Activated T-cell treated with anti-CD3 and anti-CD28 coated beads for 1 hour (primary cell): ENCODE data around the gene ZNF276.
"Not testable (repeated sequence)": the region's sequence is repeated elsewhere in the genome, so short reads cannot be mapped to it uniquely, and the experiment has no call there.

Experiments
- DNase-seq: peaks from one replicate; pipeline ENCODE4 v3.0.0-alpha.2; 2020; ENCODE audit warnings: low read depth

The ZNF276 gene

DNA sequence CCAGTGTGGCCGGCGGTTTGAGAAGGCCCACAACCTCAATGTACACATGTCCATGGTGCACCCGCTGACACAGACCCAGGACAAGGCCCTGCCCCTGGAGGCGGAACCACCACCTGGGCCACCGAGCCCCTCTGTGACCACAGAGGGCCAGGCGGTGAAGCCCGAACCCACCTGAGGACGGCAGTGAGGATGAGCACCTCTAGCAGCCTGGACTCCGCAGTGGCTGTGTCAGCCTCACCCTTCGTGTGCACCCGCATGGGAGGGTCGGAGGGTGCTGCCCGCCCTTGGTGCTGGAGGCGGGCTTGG lies 16.7 kb downstream of the ZNF276 start:
- no peak for DNase-seq

DNA sequence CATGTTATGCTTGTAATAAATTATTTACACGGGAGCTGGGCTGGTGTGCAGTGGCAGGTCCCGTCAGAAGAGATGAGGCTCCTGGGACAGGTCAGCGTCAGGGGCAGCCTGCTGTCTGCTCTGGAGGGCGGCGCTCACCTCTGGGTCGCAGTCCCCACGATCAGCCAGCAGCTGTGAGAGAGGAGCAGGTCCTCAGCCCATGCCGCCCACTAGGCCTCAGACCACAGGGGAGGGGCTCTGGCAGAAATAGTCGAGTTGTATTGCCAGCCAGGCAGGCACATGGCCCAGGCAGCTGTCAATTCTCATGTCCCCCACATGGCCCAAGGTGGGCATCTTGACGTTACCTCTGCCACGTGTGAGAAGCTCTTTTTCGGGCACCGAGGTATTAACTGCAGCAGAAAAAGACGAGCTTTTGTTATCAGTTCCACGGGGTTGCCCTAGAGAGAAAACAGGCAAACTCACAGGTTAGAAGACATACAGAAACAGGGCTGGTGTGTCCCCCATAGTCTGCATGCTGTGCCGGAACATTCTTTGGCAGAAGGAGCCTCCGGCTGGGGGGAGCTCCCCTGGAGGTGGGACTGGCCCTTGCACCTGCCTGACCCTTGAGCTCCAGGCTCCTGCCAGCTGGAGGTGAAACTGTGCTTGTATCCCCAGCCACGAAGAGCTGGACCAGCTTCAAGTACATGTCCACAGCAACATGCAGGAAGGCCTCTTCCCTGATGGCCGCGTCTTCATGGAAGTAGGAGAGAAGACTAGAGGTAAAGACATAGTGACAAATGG lies 17.4 kb downstream of the ZNF276 start:
- no peak for DNase-seq

DNA sequence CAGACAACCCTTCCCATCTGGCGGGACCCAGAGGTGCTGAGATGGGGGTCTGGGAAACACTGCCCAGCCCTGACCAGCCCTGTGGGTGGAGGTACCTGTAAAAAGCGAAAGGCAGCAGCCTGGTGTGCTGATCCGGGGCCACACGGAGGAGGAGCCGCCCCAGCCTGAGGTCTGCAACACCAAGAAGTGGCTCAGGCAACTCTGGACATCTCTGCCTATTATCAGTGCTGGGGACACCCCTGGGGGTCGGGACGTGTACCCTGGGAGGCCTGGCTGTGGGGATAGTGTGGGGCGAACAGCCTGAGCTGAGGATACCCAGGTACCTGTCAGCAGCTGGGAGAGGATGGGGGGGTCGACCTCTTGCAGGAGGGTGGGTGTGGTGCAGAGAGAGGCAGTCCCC lies 18.0 kb downstream of the ZNF276 start:
- no peak for DNase-seq

DNA sequence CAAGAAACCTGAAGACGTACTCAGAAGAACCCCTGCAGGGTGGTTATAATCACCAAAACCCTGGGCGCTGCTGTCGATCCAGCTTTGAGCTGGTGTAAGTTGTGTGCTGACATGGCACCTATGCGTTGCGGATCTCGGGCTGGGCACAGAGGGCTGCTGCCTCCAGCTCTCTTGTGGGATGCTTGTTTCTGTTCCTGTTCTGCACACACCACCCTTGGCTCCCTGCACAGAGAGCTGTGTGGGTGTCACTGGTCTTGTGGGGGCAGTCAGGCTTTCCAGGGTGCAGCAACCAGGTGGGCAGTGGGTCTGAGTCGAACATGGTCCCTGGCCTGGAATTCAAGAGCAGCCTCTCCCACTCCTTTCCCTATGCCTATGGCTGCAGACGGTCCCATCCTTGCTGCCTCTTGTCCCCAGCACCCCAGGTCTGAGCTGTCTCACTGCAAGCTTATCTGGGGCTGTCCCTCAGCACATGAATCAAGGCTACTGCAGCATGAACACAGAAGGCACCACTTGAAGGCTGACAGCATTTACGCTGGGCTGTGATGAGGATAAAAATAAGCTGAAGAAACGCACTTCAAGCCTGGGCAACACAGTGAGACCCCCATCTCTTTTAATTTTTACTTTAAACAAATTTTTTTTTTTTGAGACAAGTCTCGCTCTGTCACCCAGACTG lies 20.1 kb downstream of the ZNF276 start:
- DNase-seq: no peak

DNA sequence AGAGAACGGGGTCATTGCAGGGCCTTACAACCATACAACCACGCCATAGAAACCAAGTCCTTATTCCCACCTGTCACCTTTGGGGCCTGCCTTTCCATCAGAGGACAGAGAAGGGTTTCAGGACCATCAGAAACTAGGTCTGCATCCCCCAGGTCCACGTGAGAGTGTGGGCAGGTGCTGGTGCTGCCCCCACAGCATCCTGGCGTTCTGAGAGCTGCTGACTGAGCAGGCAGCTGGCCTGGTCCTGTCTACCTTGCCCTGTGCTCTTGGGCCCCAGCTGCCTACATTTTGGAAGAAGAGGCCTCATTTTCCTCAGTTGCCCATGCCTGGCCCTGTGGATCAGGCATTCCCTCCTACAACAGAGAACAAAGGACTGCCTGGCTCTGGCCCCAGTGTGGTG lies 21.6 kb downstream of the ZNF276 start:
- DNase-seq: no peak

DNA sequence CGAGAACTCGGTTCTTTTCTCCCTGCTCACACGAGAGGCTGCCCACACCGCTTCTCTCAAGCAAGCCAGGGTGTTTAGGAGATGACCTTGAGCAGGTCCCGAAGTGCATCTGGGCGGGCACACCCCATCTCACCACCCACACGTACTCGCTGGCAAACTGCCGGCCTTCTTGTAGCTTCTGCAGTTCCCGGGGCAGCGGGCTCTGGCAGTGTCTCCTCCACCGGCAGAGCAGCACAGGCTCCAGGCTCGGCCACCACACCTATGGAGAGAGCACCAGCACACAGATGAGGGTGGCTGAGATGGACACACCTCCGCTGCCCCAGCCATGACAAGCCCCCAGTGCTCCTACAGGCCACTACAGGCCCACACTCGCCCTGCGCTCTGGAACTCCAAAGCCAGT lies 23.5 kb downstream of the ZNF276 start:
- no peak for DNase-seq

DNA sequence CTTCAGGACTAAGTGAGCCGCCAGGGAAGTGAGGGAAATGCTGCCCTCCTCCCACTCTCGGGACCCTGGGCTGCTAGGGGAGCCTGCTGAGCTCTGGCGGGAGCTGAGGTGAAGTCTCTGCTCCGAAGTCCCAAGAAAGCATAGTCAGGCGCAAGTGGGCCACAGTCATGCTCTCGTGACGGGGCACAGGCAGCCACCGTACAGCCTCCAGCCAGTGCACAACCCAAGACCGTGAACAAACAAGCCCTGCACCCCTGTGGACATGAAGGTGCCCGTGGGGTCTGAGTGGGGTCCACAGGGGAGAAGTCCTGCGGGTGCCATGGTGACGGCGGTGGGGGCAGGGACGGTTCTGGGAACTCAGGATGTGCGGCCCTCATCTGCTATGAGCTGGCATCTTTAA lies 24.7 kb downstream of the ZNF276 start:
- no peak for DNase-seq

DNA sequence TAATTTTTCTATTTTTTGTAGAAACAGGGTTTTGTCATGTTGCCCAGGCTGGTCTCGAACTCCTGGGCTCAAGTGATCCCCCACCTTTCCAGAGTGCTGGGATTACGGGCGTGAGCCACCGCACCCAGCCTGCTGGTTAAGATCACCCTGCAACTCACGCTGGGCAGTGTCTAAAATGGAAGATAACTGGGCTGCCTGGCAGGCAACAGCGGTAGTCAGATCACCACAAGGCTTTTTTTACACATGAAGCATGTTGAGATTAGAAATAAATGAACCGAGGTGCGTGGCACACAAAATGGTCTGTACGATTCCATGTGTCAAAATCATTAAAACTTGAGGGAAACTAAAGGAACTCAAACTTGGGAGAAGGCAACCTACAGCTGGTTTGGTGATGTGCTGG lies 26.7 kb downstream of the ZNF276 start:
- no peak for DNase-seq

DNA sequence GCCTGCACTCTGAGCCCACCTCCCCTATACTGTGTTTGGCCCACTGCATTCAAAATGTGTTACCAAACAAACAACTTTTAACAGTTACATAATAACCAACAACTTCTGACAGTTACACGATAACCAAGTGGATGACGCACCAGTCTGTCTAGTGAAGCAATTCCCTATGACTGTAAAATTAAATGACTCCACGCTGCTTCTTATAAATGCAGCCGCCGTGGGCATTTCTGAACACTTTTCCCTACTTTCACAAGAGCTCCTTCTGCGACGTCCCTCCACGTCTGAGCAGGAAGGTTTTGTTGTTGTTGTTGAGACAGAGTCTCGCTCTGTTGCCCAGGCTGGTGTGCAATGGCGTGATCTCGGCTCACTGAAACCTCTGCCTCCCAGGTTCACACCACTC lies 27.6 kb downstream of the ZNF276 start:
- no peak for DNase-seq

DNA sequence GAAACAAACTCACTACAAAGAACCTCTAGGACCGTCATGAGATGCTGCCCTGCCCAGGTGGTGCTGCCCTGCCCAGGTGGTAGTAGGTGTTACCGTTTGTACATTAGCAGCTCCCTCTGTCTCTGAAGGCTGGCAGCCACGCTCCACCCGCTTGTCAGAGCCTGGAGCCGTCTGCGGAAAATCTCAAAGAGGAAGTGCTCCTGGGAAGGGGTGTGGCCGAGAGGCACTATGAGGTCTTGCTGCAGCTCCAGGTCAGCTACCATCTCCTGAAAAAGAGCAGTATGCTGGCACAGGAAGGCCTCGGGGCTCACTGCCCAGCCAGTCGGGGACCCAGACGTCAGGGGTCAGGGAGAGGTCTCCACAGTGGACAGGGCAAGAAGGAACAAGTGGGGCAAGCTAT lies 28.3 kb downstream of the ZNF276 start:
- no peak for DNase-seq

DNA sequence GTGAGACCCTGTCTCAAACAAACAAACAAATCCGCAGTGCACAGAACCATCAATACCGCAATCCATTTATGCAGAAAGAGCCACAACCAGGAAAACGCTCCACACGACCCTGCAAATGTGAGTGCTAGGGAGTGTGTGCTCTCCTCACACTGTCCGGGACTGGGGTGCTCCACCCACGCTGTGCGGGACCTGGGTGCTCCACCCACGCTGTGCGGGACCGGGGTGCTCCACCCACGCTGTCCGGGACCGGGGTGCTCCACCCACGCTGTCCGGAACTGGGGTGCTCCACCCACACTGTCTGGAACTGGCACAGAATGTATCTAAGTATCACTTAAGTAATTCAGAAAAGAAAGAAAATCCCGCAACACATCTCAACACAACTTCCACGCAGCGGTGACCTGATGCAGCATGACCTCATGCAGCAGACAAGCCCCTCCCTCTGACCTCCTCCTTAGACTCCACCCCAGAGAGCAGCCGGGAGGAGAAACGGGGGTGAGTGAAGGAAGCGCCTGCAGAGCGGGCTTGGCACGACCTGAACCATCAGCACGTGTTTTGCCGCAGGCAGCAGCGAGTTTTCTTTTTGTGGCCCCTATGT lies 38.5 kb downstream of the ZNF276 start:
- DNase-seq: no peak

DNA sequence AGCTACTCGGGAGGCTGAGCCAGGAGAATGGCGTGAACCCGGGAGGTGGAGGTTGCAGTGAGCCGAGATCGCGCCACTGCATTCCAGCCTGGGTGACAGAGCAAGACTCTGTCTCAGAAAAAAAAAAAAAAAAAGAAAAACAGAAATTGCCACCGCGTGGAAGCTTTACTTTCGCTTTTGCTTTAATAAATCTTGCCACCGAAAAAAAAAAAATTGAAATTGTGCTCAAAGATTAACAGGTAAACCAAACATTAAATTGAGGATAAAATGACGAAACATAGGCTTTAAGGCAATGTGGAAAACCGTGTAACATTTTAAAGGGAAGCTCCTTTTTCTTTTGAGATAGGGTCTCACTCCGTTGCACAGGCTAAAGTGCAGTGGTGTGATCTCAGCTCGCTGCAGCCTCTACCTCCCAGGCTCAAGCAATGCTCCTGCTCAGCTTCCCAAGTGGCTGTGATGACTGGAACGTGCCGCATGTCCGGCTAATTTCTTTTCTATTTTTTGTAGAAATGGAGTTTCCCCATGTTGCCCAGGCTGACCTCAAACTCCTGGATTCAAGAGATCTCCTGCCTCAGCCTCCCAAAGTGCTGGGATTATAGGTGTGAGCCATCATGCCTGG lies 40.1 kb downstream of the ZNF276 start:
- no peak for DNase-seq

DNA sequence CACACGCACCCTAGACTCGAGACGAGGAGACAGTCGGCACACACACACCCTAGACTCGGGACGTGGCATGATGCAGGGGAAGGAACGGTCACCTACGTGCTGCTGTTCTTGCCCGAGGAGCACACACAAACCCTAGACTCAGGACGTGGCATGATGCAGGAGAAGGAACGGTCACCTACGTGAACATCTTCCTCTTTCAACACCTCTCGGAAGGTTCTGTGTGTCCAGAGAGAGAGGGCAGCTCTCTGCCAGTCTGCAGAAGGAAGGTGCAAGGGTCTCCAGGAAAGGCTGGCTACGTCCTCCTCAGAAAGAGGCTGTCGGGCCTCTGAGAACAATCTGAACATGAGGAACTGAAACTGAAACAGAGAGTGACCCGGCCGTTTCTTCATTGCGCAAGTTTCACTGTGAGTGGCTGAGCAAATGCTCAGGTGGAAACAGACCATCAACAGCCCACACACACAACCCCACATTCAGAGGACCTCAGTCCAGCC lies 43.4 kb downstream of the ZNF276 start:
- DNase-seq: no peak

DNA sequence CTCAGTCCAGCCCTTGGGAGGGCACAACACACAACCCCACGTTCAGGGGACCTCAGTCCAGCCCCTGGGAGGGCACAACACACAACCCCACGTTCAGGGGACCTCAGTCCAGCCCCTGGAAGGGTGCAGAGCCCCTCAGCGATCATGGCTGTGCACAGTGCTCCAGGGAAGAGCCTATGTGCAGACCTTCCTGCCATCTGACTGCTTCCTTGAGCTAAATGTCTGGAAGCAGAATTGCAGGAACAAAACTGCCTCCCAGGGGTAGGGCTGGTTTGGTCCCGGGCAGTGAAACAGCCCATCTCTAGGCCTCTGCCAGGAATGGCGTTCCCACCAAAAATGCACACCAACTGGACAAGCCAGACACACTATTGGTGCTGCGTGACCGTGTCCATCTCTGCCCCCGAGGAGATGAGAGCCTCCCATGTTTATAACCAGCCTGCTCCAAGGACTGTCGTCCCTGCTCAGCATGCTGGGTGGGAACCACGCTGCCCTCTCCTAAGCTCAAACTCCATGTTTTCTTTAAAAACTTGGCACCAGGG lies 44.0 kb downstream of the ZNF276 start:
- no peak for DNase-seq

DNA sequence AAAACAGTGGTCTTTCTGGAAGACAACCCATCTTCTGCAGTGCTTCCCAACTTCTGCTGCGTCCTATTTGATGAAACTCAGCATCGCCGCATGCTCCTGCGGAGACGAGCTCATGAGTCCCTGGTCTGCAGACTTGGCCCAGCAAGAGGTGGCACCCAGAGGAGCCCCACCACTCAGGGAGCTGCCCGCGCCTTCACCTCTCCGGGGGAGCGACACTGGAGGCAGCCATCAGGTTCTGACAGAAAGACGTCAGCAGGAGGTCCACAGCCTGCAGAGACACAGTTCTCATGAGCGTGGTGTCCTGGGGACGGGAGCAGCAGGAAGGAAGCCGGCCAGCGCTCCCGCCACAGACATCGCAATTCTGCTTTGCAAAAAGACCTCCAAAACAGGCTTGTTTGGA lies 49.0 kb downstream of the ZNF276 start:
- DNase-seq: no peak

DNA sequence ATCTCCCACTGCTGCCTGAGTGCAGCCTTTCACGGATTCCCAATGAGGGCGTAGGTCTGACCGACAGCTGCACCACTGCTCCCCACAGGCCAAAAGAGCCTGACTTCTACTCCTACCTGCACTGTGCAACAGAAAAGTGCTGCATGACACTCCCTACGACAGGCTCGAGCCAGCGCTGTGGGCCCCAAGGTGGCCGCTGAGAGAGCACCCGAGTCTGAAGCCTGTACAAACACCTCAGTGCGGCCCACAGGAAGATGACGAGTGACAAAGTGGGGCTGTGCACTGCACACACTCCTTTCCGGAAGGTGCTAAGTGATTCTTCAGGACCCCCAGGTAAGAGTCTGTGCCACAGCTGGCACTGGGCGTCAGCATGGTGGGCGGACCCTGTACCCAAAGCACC lies 53.9 kb downstream of the ZNF276 start:
- DNase-seq: no peak

DNA sequence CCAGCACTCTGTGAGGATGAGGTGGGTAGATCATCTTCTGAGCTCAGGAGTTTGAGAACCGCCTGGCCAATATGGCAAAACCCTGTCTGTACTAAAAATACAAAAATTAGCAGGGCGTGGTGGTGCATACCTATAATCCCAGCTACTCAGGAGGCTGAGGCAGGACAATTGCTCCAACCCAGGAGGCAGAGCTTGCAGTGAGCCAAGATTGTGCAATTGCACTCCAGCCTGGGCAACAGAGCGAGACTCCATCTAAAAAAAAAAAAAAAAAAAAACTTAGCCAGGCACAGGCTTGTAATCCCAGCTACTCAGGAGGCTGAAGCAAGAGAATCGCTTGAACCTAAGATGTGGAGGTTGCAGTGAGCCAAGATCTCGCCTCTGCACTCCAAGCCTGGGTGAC lies 56.9 kb downstream of the ZNF276 start:
- not testable (repeated sequence) for DNase-seq

DNA sequence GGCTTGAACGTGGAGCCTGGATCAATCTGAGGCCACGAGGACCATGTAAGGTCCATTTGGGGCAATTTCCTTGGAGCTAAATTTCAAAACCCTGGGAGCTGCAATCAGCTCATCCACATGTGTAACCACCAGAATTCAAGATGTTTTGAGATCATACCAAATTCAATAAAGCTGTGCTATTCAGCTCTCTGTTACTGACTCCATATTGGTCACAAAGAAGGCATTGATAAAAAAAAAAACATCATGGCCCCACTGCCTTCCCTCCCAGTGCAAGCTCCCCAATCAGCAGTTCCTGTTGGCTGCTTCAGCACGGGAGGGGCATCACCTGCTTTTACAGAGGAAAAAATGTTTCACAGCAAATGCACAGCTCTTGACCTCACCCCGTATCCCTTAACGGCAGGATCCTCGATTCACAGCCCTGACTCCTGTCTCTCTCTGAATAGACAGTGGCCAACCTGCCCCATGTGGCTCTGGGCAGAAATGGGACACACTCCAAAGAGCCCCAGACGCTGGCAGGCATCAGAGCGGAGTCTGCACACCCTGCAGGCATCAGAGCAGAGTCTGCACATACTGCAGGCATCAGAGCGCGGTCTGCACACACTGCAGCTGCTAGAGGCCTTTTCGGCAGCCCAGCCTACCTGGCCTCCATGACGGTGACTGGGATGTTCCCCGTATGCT lies 58.0 kb downstream of the ZNF276 start:
- DNase-seq: no peak

DNA sequence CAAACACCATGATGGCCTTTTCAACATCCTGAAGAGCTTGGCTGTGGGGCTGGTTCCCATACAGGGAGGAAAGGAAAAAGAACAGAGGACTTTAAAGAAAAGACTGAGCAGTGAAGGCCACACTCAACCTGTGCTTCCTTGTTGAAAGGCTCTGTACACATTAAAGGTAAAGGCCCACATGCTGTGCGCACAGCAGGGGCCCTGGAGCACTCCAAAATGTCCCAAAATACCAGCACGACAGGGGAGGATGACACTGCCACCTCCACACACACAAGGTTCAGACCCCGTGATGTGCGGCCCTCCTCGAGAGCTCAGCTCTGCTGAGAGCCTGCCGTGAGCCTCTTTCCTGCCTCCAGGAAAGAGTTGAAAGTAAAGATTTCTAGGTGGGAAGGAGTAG lies 58.6 kb downstream of the ZNF276 start:
- no peak for DNase-seq

DNA sequence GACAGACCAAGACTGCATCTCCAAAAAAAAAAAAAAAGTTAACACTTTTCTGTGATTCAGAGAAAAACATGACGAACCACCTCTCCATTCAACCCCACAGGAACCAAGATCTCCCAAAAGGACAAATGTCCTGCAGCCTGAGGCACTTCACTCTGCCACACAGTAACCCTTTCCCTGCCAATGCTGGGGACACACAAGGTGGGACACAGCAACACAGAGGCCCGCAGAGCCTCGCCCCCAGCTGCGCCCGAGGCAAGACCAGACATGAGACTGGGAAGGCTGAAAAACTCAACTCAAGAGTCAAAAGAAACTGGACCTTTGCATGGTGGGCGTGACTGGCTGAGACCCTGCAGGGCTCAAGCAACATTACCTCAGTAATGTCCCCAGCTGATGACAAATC lies 61.2 kb downstream of the ZNF276 start:
- no peak for DNase-seq

DNA sequence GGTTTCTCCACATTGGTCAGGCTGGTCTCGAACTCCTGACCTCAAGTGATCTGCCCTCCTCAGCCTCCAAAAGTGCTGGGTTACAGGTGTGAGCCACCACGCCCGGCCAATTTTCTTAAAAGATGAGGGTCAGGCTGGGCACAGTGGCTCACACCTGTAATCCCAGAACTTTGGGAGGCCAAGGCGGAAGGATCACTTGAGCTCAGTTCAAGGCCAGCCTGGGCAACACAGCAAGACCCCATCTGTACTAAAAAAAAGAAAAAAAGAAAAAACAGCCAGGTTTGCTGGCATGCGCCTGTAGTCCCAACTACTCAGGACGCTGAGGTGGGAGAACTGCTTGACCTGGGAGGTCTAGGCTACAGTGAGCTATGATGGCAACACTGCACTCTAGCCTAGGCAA lies 62.6 kb downstream of the ZNF276 start:
- not testable (repeated sequence) for DNase-seq

DNA sequence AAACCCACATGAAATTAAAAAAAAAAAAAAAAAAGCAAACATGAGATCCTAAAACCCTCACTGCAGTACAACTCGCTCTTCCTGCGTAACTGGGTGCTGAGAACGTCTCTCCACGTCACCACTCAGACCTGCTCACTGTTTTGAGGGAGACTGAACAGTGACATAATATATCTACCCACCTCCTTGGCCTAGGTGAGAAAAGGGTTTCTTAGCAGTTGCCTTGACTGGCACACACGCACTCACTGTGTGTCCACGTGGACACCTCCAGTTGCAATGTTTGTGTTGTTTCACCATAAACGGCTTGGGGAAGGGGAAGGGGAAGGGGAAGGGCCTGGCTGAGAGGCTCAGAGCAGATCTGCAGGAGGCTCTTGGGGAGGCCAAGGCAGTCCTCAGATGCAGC lies 63.1 kb downstream of the ZNF276 start:
- no peak for DNase-seq
